ENCODE measurements around the gene FOXK1.

GRCh38 chr7:4744391-4745264, 62.5 kb downstream of the FOXK1 start:
- TF ChIP-seq CTCF (IDR thresholded peaks at IDR 0.05), result no peak
- peak in 3 of 4 donors; percentile 31 to 74 (median 59) for TF ChIP-seq EP300 (IDR thresholded peaks at IDR 0.05)
- TF ChIP-seq POLR2A (IDR thresholded peaks at IDR 0.05), result no peak
- TF ChIP-seq POLR2AphosphoS5 (IDR thresholded peaks at IDR 0.05), result peak; percentile 76 to 92 (median 84)

All from sigmoid colon (tissue), 4 donors.